HAP-1 (cell line): ENCODE results near the gene CLMN.
"Not testable (repeated sequence)": the region's sequence is repeated elsewhere in the genome, so short reads cannot be mapped to it uniquely, and the experiment has no call there.

ENCODE experiments used
- DNase-seq, 2 experiments: peaks; one replicate each; pipeline ENCODE4 v3.0.0-alpha.2; 2016 to 2020; ENCODE audit warnings: low spot score in 2 of 2
- H3K27me3 ChIP-seq: fragments of 250-450 bp; sonication (Bioruptor Pico); 2 replicates; pipeline ENCODE4 v1.5.1; 2020; ENCODE audit warnings: low read depth, mild to moderate bottlenecking, moderate library complexity
- H3K36me3 ChIP-seq: fragments of 250-450 bp; sonication (Bioruptor Pico); replicated peaks from 2 replicates; pipeline ENCODE4 v1.5.1; 2020; ENCODE audit warnings: mild to moderate bottlenecking
- H3K4me1 ChIP-seq: fragments of 250-450 bp; sonication (Bioruptor Pico); 2 replicates; pipeline ENCODE4 v1.5.1; 2020; ENCODE audit warnings: mild to moderate bottlenecking
- H3K4me3 ChIP-seq: fragments of 250-450 bp; sonication (Bioruptor Pico); 2 replicates; pipeline ENCODE4 v1.5.1; 2020; ENCODE audit warnings: mild to moderate bottlenecking, moderate library complexity
- H3K9me3 ChIP-seq: fragments of 250-450 bp; sonication (Bioruptor Pico); 2 replicates; pipeline ENCODE4 v1.5.1; 2020; ENCODE audit warnings: mild to moderate bottlenecking, moderate library complexity
- in situ Hi-C: fragments of 300-500 bp; cut with MboI; formaldehyde crosslinking; loops from 3 replicates; pipeline ENCODE4 v1.14.3; 2020; ENCODE audit warnings: low sequenced_read_pairs, inconsistent platforms, mixed read lengths

Gene CLMN

GRCh38 chr14:95289323-95290010 is 30.2 kb downstream of the CLMN start:
- H3K27me3 ChIP-seq = no peaks in the 10 kb centered on the region
- in situ Hi-C loops = no loop called here
- H3K9me3 ChIP-seq = no peaks in the 10 kb centered on the region
- DNase-seq = no peak
- H3K36me3 ChIP-seq = no peaks in the 10 kb centered on the region
- H3K4me1 ChIP-seq = no peaks in the 10 kb centered on the region
- H3K4me3 ChIP-seq = no peak overlapping the region

- H3K4me1 ChIP-seq = no peaks in the 10 kb centered on the region
- H3K9me3 ChIP-seq = no peaks in the 10 kb centered on the region
- DNase-seq = no peak
- H3K36me3 ChIP-seq = no peaks in the 10 kb centered on the region
- in situ Hi-C loops = no loop called here
- H3K4me3 ChIP-seq = no peak overlapping the region
- no peaks in the 10 kb centered on the region for H3K27me3 ChIP-seq
Observed at GRCh38 chr14:95288672-95289322, 30.9 kb downstream of the CLMN start.

DNA sequence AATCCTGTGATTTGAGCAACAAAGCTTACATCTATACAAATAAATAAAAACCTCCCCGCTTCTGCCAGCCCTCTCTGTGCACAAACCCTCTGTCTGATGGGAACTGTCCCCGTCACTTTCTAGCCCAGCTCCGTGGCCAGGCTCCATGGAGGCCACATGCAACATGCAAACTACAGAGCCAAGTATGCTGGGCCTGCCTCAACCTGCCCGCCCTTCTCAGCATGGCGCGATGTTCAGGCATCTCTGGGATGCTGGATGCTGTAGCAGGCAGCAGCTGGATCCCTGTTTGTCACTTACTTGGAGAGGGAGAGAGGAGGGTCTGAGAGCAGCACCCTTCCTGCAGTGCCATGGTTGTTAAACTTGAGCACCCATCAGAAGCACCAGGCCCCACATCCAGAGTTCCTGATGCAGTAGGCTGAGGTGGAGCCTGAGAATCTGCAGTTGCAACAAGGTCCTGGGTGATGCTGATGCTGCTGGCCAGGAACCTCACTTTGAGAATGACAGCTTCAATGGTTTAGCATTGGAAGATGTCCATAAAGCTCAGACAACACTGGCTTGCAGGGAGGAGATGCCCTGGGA is 32.4 kb downstream of the CLMN start:
- Histone ChIP-seq H3K4me1 (no peaks in the 10 kb centered on the region), H3K9me3 (no peaks in the 10 kb centered on the region), H3K36me3 (no peaks in the 10 kb centered on the region), H3K4me3 (no peak overlapping the region), H3K27me3 (no peaks in the 10 kb centered on the region)
- no peak for DNase-seq
- in situ Hi-C loops = no loop called here

- Histone ChIP-seq H3K4me3 (no peak overlapping the region), H3K4me1 (no peaks in the 10 kb centered on the region), H3K9me3 (no peaks in the 10 kb centered on the region), H3K36me3 (no peaks in the 10 kb centered on the region), H3K27me3 (no peaks in the 10 kb centered on the region)
- DNase-seq = no peak
- in situ Hi-C loops = no loop called here
Observed at GRCh38 chr14:95286645-95287044, 33.1 kb downstream of the CLMN start.

DNA sequence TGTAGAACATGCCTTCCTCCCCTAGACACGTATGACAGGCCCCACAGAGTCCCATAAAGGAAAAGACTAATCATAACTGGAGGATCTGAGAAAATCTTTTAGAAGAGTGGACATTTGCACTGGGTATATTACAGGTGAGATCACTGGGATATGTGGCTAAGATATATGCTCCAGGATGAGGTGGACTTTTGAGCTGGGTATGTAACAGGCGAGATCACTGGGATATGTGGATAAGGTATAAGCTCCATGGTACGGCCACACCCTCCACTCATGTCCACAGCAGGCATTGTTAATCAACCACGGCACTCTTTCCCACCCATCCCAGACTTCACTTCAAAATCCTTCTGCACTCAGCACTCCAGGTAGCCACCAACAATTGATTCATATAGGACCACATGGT is 34.1 kb downstream of the CLMN start:
- in situ Hi-C loops = no loop called here
- Histone ChIP-seq H3K36me3 (no peaks in the 10 kb centered on the region), H3K27me3 (no peaks in the 10 kb centered on the region; the same call in 1 of the 2 replicates), H3K4me3 (no peak overlapping the region), H3K4me1 (no peaks in the 10 kb centered on the region), H3K9me3 (no peaks in the 10 kb centered on the region)
- no peak for DNase-seq

GRCh38 chr14:95283802-95284201 is 35.9 kb downstream of the CLMN start:
- H3K9me3 ChIP-seq, in situ Hi-C loops: not testable (repeated sequence)

DNA sequence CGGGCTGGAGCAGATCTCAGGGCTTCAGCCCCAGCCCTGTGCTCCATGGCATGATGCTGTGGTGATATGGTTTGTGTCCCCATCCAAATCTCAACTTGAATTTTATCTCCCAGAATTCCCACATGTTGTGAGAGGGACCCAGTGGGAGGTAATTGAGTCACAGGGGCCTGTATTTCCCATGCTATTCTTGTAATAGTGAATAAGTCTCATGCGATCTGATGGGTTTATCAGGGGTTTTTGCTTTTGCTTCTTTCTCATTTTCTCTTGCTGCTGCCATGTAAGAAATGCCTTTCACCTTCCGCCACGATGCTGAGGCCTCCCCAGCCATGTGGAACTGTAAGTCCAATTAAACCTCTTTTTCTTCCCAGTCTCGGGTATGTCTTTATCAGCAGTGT is 36.7 kb downstream of the CLMN start:
- H3K27me3 ChIP-seq, H3K4me3 ChIP-seq, H3K36me3 ChIP-seq, H3K9me3 ChIP-seq, in situ Hi-C loops, DNase-seq, H3K4me1 ChIP-seq: not testable (repeated sequence)

More at GRCh38 chr14:95283802-95284201, 35.9 kb downstream of the CLMN start:
- H3K4me1 ChIP-seq, H3K4me3 ChIP-seq, DNase-seq, H3K27me3 ChIP-seq, H3K36me3 ChIP-seq: not testable (repeated sequence)

- H3K36me3 ChIP-seq = no peaks in the 10 kb centered on the region
- no peak overlapping the region for H3K4me3 ChIP-seq
- in situ Hi-C loops = no loop called here
- H3K27me3 ChIP-seq = no peaks in the 10 kb centered on the region; the same call in 1 of the 2 replicates
- DNase-seq = no peak
- H3K9me3 ChIP-seq = no peaks in the 10 kb centered on the region
- H3K4me1 ChIP-seq = no peaks in the 10 kb centered on the region
Observed at GRCh38 chr14:95282354-95282985, 37.2 kb downstream of the CLMN start.

DNA sequence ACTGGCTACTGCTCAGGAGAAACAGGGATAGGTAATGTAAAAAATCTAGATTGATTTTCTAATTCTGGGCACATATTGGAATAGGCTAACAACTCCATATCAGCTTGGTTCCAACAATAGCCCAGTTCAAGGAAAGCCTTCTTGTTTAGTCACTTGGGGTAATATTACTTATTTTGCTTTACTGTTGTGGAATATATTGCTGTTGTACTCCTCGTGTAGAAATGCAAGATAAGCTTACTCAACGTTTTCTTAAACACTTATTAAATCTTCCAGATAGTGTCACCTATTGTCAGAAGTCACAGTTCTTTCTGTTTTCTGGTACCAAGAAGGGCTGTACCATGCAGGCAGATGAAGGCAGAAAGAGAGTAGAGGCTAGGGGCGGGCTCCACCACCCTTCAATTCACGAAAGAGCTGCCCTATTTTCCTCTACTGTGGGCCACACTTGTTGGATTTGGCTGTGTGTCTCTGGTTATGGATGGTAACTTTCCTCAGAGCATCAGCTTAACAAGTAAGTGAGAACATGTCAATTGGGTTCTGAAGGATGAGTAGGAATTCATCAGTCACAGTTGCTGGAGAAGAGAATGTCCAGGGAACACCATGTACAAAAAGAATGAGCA is 38.0 kb downstream of the CLMN start:
- in situ Hi-C loops = no loop called here
- Histone ChIP-seq H3K4me3 (no peak overlapping the region), H3K4me1 (no peaks in the 10 kb centered on the region), H3K27me3 (no peaks in the 10 kb centered on the region; the same call in 1 of the 2 replicates), H3K36me3 (no peaks in the 10 kb centered on the region), H3K9me3 (no peaks in the 10 kb centered on the region)
- DNase-seq = no peak

DNA sequence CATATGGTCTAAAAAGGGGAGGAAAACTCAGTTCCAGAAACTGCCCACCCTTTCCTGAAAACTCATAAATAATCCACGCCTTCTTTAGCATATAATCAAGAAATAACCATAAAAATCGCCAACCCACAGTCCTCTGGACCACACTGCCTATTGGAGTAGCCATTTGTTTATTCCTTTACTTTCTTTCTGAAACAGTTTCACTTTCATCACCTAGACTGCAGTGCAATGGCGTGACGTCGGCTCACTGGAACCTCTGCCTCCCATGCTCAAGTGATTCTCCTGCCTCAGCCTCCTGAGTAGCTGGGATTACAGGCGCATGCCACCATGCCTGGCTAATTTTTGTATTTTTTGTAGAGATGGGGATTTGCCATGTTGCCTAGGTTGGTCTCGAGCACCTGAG is 44.2 kb downstream of the CLMN start:
- H3K9me3 ChIP-seq = no peaks in the 10 kb centered on the region
- in situ Hi-C loops = no loop called here
- H3K4me1 ChIP-seq = no peaks in the 10 kb centered on the region
- no peaks in the 10 kb centered on the region for H3K36me3 ChIP-seq
- H3K4me3 ChIP-seq = no peak overlapping the region
- DNase-seq = no peak
- no peaks in the 10 kb centered on the region for H3K27me3 ChIP-seq

DNA sequence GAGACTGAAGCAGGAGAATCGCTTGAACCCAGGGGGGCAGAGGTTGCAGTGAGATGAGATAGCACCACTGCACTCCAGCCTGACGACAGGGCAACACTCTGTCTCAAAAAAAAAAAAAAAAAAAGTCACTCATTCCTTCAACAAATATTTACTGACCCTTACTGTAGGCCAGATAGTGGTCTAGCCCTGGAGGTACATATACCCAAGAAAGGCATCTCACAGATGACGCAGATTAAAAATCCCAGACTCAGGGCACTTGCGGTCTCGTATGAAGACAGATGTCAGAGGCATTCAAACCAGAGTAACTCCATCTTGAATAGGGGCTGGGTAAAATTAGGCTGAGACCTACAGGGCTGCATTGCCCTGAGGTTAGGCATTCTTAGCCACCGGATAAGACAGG is 44.8 kb downstream of the CLMN start:
- no peaks in the 10 kb centered on the region for H3K4me1 ChIP-seq
- H3K36me3 ChIP-seq = no peaks in the 10 kb centered on the region
- no peak for DNase-seq
- no peaks in the 10 kb centered on the region for H3K27me3 ChIP-seq
- H3K4me3 ChIP-seq = no peak overlapping the region
- no peaks in the 10 kb centered on the region for H3K9me3 ChIP-seq
- in situ Hi-C loops = no loop called here

- Histone ChIP-seq H3K4me1 (no peaks in the 10 kb centered on the region), H3K36me3 (no peaks in the 10 kb centered on the region), H3K4me3 (no peak overlapping the region), H3K9me3 (no peaks in the 10 kb centered on the region), H3K27me3 (no peaks in the 10 kb centered on the region)
- in situ Hi-C loops = no loop called here
- no peak for DNase-seq
Observed at GRCh38 chr14:95274279-95274678, 45.4 kb downstream of the CLMN start.

- H3K27me3 ChIP-seq = no peaks in the 10 kb centered on the region
- no peaks in the 10 kb centered on the region for H3K36me3 ChIP-seq
- no peak for DNase-seq
- in situ Hi-C loops = no loop called here
- H3K4me3 ChIP-seq = no peak overlapping the region
- no peaks in the 10 kb centered on the region for H3K4me1 ChIP-seq
- no peaks in the 10 kb centered on the region for H3K9me3 ChIP-seq
Observed at GRCh38 chr14:95273001-95273978, 46.4 kb downstream of the CLMN start.
